PFSK-1 (cell line): Measurements from ENCODE around the gene EPAS1.

Experiments
- FOXP2 ChIP-seq: optimal IDR thresholded peaks from 2 replicates; pipeline ENCODE3; 2011; ENCODE audit warnings: borderline replicate concordance, control low read depth, inconsistent platforms; ENCODE audit not compliant: insufficient read depth; ENCODE audit errors: extremely low read length, extremely low read depth
- POLR2AphosphoS5 ChIP-seq: IDR thresholded peaks from 2 replicates; pipeline ENCODE4 v1.6.1; 2012; ENCODE audit warnings: low read depth, mild to moderate bottlenecking, control low read depth, low read length, moderate library complexity
- SIN3A ChIP-seq: IDR thresholded peaks from 2 replicates; pipeline ENCODE4 v1.6.1; 2012; ENCODE audit warnings: mild to moderate bottlenecking, low read length, moderate library complexity, borderline replicate concordance; ENCODE audit not compliant: insufficient read depth
- TAF1 ChIP-seq: IDR thresholded peaks from 2 replicates; pipeline ENCODE4 v1.6.1; 2012; ENCODE audit warnings: low read length, control low read depth, borderline replicate concordance; ENCODE audit not compliant: insufficient read depth
- TF ChIP-seq, protein P1 (sequence below), 2 experiments: IDR thresholded peaks; 2 replicates each; pipeline versions ENCODE4 v1.6.1 to v1.8.0; 2011 to 2012; ENCODE audit warnings: low read depth in 2 of 2, low read length in 2 of 2, control low read depth in 1 of 2, inconsistent platforms in 1 of 2, mild to moderate bottlenecking in 1 of 2, moderate library complexity in 1 of 2; ENCODE audit not compliant: insufficient read depth in 1 of 2

The EPAS1 gene

DNA sequence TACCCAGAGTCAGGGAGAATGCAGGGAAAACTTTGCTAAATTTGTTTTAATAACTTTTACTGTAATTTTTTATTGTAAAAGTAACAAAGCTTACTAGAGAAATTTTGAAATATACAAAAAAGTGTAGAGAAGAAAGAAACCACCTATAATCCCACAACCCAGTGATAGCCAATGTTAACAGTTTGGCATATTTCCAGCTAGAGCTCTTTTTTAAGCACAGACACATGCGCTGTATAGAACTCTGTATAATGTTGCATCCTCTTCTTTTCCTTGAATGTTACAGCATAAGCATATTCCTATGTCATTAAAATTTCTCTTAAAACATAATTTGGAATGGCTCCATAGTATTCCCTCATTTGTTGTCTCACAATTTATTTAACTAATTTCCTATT, 37.4 kb upstream of the EPAS1 start:
- TF ChIP-seq, protein P1, sequence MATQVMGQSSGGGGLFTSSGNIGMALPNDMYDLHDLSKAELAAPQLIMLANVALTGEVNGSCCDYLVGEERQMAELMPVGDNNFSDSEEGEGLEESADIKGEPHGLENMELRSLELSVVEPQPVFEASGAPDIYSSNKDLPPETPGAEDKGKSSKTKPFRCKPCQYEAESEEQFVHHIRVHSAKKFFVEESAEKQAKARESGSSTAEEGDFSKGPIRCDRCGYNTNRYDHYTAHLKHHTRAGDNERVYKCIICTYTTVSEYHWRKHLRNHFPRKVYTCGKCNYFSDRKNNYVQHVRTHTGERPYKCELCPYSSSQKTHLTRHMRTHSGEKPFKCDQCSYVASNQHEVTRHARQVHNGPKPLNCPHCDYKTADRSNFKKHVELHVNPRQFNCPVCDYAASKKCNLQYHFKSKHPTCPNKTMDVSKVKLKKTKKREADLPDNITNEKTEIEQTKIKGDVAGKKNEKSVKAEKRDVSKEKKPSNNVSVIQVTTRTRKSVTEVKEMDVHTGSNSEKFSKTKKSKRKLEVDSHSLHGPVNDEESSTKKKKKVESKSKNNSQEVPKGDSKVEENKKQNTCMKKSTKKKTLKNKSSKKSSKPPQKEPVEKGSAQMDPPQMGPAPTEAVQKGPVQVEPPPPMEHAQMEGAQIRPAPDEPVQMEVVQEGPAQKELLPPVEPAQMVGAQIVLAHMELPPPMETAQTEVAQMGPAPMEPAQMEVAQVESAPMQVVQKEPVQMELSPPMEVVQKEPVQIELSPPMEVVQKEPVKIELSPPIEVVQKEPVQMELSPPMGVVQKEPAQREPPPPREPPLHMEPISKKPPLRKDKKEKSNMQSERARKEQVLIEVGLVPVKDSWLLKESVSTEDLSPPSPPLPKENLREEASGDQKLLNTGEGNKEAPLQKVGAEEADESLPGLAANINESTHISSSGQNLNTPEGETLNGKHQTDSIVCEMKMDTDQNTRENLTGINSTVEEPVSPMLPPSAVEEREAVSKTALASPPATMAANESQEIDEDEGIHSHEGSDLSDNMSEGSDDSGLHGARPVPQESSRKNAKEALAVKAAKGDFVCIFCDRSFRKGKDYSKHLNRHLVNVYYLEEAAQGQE (IDR thresholded peaks at IDR 0.05; ENCODE audit: insufficient read depth in 1 of 2, low read depth in 2 of 2, low read length in 2 of 2): no peak
- TF ChIP-seq SIN3A (no peak), TAF1 (no peak), POLR2AphosphoS5 (no peak), FOXP2 (no peak)

DNA sequence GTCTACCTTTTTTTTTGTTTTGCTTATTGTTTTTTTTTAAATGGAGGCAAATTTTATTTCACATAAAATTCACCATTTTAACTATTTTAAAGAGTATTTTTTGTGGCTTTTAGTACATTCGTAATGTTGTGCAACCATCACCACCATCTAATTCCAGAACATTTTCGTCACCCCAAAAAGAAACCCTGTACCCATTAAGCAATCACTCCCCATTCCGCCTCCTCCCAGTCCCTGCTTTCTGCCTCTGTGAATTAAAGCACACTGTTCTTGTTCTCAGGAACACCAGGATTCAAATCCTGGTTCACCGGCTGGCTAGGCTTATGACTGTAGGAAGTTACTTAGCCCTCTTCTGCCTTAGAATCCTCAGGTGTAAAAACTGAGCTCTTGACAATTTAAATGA, 36.9 kb upstream of the EPAS1 start:
- TF ChIP-seq POLR2AphosphoS5: no peak

DNA sequence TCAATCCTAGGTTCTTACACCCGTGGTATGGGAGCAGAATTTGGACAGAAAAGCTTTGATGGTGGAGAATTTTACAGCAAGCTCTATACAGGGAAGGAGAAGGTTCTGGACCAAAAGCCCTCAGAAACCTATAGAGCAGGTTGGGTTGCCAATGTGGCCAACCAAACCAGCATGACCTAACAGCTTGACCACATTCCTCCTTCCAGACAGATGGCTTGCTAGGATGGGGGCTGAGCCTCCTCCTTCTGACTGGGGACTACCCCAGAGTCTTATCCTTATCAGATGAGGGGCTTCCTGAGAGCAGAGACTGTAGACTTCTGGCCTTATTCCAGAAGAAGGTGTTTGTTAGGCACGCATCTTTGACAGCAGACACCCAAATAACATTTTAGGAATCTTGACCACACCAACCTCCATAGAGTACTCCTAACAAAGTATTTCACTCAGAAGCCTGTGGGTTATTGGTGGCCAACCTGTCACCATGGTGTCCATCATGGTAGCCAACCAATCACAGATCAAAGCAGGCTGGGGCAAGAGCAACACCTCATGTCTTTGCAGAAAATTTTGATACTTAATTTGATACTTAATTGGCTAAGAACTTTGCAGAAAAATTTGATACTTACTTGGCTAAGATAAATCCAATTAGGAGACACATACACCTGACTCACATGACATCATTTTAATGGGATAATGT, 34.8 kb upstream of the EPAS1 start:
- no peak for TF ChIP-seq FOXP2
- TF ChIP-seq POLR2AphosphoS5: no peak
- no peak for TF ChIP-seq SIN3A
- no peak for TF ChIP-seq TAF1
- TF ChIP-seq, protein P1 (IDR thresholded peaks at IDR 0.05; ENCODE audit: insufficient read depth in 1 of 2, low read depth in 2 of 2, low read length in 2 of 2): no peak

DNA sequence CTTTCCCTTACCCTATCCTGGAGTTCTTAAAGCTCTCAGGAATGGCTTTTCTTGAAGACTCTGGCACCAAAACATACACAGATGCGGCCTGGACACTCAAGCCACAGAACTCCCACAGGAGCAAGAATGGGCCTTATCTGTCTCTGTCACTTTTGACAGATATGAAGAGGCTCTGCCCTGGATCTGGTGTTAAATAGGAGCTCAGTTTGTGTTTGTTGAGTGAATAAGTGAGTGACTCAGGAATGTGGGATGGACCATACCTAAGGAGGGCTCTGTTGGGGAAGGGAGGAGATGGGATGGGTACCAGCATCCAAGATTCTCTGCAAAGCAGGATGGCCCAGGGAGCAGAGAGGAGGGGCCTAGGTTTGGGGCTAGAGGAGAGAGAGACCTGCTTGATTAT, 33.9 kb upstream of the EPAS1 start:
- TF ChIP-seq FOXP2: no peak
- no peak for TF ChIP-seq POLR2AphosphoS5
- no peak for TF ChIP-seq TAF1
- no peak for TF ChIP-seq SIN3A
- TF ChIP-seq, protein P1 (IDR thresholded peaks at IDR 0.05; ENCODE audit: insufficient read depth in 1 of 2, low read depth in 2 of 2, low read length in 2 of 2): no peak

DNA sequence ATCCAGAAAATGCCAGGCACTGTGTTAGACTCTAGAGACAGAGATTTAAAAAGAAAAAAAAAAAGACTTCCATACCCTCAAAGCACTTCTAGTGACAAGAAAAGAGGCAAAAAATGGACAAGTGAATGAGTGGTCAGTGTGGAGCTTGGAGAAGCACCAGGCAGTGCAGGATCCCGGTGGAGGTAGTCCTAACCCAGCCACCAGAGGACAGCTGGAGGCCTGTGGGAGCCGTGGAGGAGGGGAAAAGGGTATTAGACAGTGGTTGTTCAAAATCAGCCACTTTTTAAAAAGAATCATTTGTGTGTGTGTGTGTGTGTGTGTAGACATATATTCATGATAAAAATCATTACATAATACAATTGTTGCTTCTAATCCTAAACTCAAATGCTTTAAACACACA, 32.8 kb upstream of the EPAS1 start:
- no peak for TF ChIP-seq POLR2AphosphoS5
- no peak for TF ChIP-seq SIN3A
- TF ChIP-seq FOXP2: no peak

DNA sequence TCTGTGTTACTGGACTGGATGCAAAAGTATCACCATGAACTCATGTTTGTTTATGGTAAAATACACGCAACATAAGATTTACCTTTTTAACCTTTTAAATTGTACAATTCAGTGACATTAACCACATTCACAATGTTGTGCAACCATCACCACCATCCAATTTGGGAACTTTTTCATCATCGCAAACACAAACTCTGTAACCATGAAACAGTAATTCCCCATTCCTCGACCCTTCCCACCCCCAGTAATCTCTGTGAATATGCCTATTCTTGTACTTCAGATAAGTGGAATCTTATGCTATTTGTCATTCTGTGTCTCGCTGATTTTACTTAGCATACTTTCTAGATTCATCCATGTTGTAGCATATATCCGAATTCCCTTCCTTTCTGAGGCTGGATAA, 31.1 kb upstream of the EPAS1 start:
- TF ChIP-seq TAF1: no peak
- TF ChIP-seq SIN3A: no peak
- no peak for TF ChIP-seq POLR2AphosphoS5

DNA sequence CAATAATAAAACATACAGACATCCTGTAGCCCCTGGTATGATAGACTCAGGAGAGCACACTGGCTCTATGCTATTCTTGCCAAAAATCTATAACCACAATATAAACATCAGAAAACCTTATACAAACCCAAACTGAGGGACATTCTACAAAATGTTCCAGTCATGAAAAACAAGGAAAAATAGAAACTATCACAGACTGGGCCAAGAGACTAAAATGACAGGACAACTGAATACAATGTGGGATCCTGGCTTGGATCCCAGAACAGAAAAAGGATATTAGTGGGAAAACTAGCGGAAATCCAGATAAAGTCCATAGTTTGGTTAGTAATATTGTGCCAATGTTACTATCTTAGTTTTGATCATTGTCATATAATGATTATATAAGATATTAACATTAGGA, 29.6 kb upstream of the EPAS1 start:
- TF ChIP-seq POLR2AphosphoS5 (no peak), TAF1 (no peak), SIN3A (no peak), FOXP2 (no peak)
- TF ChIP-seq, protein P1 (IDR thresholded peaks at IDR 0.05; ENCODE audit: insufficient read depth in 1 of 2, low read depth in 2 of 2, low read length in 2 of 2): no peak
